Suprapubic skin (tissue), 4 donors: Measurements from ENCODE around the gene P3H1.

Experiments
- CTCF ChIP-seq, 2 donors: fragments of 200-600 bp in 1 of 2; fragments of 450-650 bp in 1 of 2; sonication (generic) in 1 of 2; IDR thresholded peaks; one replicate each; pipeline ENCODE4 v1.5.1; 2016 to 2019; ENCODE audit warnings: antibody characterized with exemption in 2 of 2, mild to moderate bottlenecking in 1 of 2, moderate library complexity in 1 of 2
- EP300 ChIP-seq: sonication (generic); formaldehyde crosslinking; IDR thresholded peaks from one replicate; pipeline ENCODE4 v1.6.1; 2017; ENCODE audit warnings: antibody characterized with exemption
- POLR2A ChIP-seq, 2 donors: fragments of 450-650 bp; IDR thresholded peaks; one replicate each; pipeline ENCODE4 v1.6.1; 2017; ENCODE audit warnings: antibody characterized with exemption in 2 of 2, mild to moderate bottlenecking in 2 of 2, moderate library complexity in 2 of 2
- POLR2AphosphoS5 ChIP-seq, 3 donors: sonication (generic); formaldehyde crosslinking; IDR thresholded peaks; one replicate each; pipeline ENCODE4 v1.6.1; 2017; ENCODE audit warnings: antibody characterized with exemption in 3 of 3

GRCh38 chr1:42793824-42794223 is 27.0 kb upstream of the P3H1 start:
- TF ChIP-seq POLR2A (IDR thresholded peaks at IDR 0.05) (no peak), POLR2AphosphoS5 (IDR thresholded peaks at IDR 0.05) (no peak), CTCF (IDR thresholded peaks at IDR 0.05) (no peak), EP300 (no peak)
